ENCODE results near the gene ENOSF1.
"Not testable (repeated sequence)": the region's sequence is repeated elsewhere in the genome, so short reads cannot be mapped to it uniquely, and the experiment has no call there.

ENOSF1 gene

DNA sequence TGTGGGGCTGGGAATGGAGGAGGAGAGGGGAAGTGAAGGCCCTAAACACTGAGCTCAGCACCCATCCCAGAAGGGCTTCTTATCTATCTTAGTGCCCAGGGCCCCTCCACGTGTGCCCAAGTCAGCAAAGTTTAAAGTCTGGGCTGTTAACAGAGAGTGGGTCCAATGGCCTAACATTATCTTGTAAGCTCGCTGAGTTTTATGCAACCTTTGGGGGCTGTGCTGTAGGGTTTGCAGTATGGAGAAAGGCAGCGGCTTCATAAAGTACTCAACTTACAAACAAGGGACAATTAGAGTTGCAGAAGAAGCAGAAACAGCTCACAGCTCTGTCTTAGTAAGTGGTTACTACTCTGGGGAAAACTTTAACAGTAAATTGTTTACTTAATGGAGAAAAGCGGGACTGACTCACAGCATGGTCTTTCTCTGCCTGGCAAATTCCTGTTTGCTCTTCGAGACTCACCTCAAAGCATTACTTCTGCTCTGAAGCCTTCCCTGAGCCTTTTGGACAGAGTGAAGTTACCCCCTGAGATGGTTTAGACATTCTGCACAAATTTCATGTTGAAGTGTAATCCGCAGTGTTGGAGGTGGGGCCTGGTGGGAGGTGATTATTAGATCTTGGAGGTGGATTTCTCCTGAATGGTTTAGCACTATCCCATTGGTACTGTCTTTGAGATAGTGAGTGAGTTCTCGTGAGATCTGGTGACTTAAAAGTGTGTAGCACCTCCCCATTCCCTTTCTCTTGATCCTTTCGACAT lies 9.0 kb downstream of the ENOSF1 start:
- DNase-seq: no peak

- no peak for DNase-seq
Observed at GRCh38 chr18:697800-698199, 14.6 kb downstream of the ENOSF1 start.

DNA sequence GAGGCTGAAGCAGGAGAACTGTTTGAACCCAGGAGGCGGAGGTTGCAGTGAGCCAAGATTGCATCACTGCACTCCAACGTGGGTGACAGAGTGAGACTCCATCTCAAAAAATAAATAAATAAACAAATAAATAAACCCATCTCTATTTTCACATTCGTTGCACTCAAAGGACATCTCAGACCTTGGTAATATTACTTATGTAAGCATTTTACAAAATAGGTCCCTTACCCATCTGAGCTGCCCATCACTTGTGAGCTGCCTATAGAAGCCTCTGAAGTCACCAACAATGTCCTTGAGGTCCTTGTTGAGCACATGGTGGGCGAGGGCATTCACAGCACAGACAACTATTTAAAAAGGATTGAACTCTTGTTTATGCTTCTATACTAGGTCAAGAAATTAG lies 15.4 kb downstream of the ENOSF1 start:
- DNase-seq: no peak

GRCh38 chr18:693466-694187 lies 18.8 kb downstream of the ENOSF1 start:
- DNase-seq: no peak

DNA sequence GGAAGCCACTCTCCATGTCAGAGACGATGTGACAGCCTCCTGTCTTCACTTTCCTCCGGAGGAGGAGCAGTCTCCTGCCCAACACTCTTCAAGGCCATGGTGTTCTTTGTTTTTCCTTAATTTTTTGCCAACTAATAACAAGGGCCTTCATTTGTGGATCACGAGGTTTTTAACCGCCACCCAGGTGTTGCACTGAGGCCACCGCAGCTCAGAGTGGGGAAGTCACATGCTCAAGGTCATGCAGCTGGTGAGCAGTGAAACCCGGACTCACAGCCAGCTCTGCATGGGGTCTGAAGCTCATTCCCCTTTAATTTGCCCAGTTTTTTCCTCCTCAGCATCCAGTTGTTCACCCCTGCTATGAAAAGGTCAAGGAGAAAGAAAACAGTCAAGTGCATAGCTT lies 19.6 kb downstream of the ENOSF1 start:
- no peak for DNase-seq

GRCh38 chr18:688323-688722 lies 24.1 kb downstream of the ENOSF1 start:
- no peak for DNase-seq

GRCh38 chr18:686339-687111 lies 25.9 kb downstream of the ENOSF1 start:
- no peak for DNase-seq

DNA sequence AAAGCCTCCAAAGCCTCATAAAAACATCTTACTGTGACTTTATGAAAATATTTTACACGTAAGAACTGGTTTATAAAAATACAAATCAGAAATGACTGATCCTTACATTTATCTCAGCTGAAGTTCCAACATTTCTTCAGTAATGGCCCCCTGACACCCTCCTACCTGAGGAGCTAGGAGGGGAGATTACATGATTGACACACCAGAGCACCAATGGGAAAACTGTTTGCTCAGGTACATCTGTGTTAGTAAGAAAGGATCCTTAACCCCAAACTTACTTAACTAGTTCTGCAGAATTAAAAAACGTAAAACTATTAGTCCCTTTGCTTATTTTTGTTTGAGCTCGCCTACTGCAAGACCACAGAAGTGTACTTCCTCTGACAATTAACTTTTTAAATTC lies 27.0 kb downstream of the ENOSF1 start:
- no peak for DNase-seq

GRCh38 chr18:683531-683930 lies 28.9 kb downstream of the ENOSF1 start:
- DNase-seq: no peak

- no peak for DNase-seq
Observed at GRCh38 chr18:682833-683232, 29.6 kb downstream of the ENOSF1 start.

DNA sequence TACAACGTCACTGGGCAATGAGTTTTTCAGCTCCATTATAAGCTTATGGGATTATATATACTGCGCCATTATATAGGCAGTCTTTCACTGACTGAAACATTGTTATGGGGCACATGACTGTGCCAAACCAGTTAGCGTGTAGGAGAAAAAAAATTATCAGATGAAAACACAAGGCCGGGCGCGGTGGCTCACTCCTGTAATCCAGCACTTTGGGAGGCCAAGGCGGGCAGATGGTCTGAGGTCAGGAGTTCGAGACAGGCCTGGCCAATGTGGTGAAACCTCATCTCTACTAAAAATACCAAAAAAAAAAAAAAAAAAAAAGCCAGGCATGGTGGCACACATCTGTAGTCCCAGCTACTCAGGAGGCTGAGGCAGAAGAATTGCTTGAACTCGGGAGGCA lies 30.0 kb downstream of the ENOSF1 start:
- DNase-seq: not testable (repeated sequence)

DNA sequence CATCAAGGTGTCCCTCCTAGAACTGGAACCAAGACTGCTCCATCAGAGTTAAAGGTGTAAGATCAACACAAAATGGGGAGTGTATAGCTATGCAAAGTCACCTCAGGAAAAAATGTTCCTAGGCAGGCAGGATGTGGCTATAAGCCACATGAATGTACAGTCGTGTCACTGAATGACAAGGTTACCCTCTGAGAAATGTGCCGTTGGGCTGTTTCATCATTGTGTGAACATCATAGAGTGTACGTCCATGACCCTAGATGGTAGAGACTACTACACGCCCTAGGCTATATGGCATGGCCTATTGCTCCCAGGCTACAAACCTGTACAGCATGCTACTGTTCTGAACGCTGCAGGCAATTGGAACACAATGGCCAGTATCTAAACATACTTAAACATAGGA lies 30.4 kb downstream of the ENOSF1 start:
- DNase-seq: no peak

GRCh38 chr18:680392-680791 lies 32.0 kb downstream of the ENOSF1 start:
- no peak for DNase-seq

DNA sequence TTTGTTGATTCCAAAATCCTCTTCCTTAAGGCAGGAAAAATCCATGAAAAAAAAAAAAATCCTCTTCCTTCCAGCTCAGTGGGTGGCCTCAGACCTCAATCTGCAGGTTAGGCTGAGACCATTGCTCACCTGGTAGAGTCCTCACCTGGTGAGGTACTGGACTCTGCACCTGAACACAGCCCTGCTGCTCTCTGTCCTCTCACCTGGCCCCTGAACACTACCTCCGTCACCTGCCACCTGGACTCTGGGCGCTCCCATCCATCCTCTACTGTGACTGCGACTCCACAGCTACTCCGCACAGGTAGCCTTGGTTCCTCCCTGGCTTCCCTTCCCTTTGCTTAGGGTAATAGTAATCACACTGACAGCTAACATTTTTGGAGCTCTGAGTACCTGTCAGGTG lies 32.9 kb downstream of the ENOSF1 start:
- no peak for DNase-seq

- DNase-seq: no peak
Observed at GRCh38 chr18:678482-679182, 33.8 kb downstream of the ENOSF1 start.

DNA sequence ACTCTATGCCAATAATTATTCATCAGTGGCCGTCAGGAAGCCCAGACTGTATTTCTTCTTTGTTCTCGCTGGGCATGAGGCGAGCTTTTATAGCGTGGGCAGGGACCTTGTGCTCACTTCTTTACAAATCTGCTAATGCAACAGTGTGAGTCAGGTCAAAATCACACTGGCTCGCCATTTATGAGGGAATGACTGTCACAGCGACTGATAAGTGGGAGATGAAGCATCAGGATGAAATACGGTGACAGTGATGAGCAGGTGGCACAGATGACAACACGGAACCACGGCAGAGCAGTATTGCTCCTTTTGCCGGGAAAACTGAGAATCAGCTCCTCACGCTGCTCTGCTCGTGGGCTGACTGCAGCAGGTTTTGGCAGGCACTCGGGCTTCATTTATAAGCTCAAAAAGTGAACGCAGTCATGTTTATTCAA lies 34.5 kb downstream of the ENOSF1 start:
- DNase-seq: no peak

DNA sequence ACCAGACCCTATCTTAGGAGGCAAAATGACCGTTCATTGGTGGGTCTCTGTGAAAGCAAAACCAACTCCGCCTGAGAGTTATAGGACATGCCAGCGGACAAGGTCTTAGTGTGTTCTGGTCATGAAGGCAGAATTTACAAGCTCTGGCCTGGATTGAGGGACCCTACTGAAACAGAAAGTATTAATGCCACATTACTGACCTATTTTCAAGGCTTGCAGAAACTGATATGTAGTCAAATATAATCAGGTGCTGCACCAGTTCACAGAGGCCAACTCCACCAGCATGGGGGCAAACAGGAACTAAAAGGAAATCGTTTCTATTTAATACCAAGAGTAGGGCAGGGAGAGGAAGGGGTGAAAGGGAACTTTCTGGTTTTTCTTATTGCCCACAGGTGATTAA lies 35.3 kb downstream of the ENOSF1 start:
- no peak for DNase-seq

- DNase-seq: no peak
Observed at GRCh38 chr18:676736-677135, 35.7 kb downstream of the ENOSF1 start.

- DNase-seq: no peak
Observed at GRCh38 chr18:676069-676468, 36.4 kb downstream of the ENOSF1 start.

DNA sequence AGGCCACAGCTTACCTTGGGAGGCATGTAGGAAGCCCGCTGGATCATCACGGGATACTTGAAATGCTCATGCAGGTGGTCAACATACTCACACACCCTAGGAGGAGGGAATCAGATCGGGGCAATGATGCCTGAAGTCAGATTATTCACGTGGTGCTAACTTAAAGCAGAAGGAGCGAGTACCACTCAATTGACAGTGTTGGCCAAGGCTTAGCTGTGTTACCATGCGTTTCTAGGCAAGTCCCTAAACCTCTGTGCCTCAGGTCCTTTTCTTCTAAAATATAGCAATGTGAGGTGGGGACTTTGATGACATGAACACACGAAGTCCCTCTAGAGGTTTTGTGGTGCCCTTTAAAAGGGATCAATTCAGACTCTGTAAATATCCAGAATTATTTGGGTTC lies 37.1 kb downstream of the ENOSF1 start:
- DNase-seq: no peak

GRCh38 chr18:673769-674168 lies 38.7 kb downstream of the ENOSF1 start:
- DNase-seq: no peak

DNA sequence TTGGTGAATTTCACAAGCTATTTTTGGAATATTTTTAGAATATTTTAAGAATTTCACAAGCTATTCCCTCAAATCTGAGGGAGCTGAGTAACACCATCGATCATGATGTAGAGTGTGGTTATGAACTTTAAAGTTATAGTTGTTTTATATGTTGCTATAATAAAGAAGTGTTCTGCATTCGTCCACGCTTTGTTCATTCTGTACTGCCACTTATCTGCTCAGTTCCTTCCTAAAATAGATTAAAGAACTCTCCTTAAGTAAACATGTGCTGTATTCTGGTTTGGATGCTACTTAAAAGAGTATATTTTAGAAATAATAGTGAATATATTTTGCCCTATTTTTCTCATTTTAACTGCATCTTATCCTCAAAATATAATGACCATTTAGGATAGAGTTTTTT lies 39.1 kb downstream of the ENOSF1 start:
- DNase-seq: no peak

DNA sequence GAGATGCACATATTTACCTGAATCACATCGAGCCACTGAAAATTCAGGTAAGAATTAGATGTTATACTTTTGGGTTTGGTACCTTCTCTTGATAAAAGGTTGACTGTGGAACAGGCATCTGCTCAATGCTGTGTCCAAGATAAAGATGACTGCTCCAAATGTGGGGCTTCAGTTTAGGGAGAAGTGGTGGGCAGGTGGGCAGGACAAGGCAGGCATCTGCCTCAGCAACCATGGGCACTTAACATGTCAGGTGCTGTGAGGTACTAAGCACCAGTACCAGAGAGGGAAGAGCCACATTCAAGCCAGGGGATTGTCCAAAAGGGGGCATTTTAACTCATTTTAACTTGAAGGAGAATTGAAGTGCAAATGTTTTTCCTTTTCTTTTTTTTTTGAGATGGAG lies 41.0 kb downstream of the ENOSF1 start:
- DNase-seq: no peak

Measured in Kasumi-1 (cell line).